ENCODE results near the gene DMRTC1. TPM values are rescaled to one million over a fixed set of nuclear protein-coding genes. Genes with fewer than 3 reads are reported as not detected.
"Not testable (repeated sequence)": the region's sequence is repeated elsewhere in the genome, so short reads cannot be mapped to it uniquely, and the experiment has no call there.

The DMRTC1 gene
- total and polyA plus RNA-seq, 2 of the 4 experiments (the other 2 are of a cell fraction), result not detected

- H2BK20ac ChIP-seq (ENCODE audit: low read depth, low read length); H3K4me1 ChIP-seq (ENCODE audit: control insufficient read depth, insufficient read depth, low read length); H4K8ac ChIP-seq (ENCODE audit: low read depth in 2 of 2, low read length in 2 of 2); ATAC-seq (ENCODE audit: low read depth); H2AFZ ChIP-seq (replicated peaks; ENCODE audit: low read length, poor library complexity); H3K56ac ChIP-seq (ENCODE audit: extremely low read depth, insufficient read depth, low read length); DNase-seq; H2BK5ac ChIP-seq (ENCODE audit: low read depth, low read length, poor library complexity, severe bottlenecking); dilution Hi-C loops (cut with HindIII; ENCODE audit: low sequenced_read_pairs, unreplicated experiment); H3K27me3 ChIP-seq (ENCODE audit: control insufficient read depth, insufficient read depth, low read length); H3K9me3 ChIP-seq (ENCODE audit: control insufficient read depth, insufficient read depth, low read length); POLR2A ChIA-PET (ENCODE audit: unreplicated experiment); H3K9me1 ChIP-seq (ENCODE audit: insufficient read depth, low read length); H2BK120ac ChIP-seq (ENCODE audit: low read depth, low read length); in situ Hi-C loops (cut with MboI; ENCODE audit: low sequenced_read_pairs); H3K14ac ChIP-seq (replicated peaks; ENCODE audit: low read depth, low read length); H4K5ac ChIP-seq (ENCODE audit: low read depth, low read length); H3K4me3 ChIP-seq (ENCODE audit: insufficient read depth, low read depth, low read length); CTCF ChIA-PET; H2AK5ac ChIP-seq (ENCODE audit: low read depth, low read length); H3K79me1 ChIP-seq (ENCODE audit: low read depth in 1 of 2, low read length in 2 of 2); intact Hi-C loops (cut with micrococcal nuclease); H3K18ac ChIP-seq (ENCODE audit: low read depth, low read length); H4K91ac ChIP-seq (ENCODE audit: insufficient read depth, low read depth, low read length); H3K9ac ChIP-seq (ENCODE audit: low read depth, low read length); H4K20me1 ChIP-seq (ENCODE audit: insufficient read depth, low read length); H3K27ac ChIP-seq (ENCODE audit: insufficient read depth, low read length); BruUV-seq (replicated peaks); H2AK9ac ChIP-seq (replicated peaks; ENCODE audit: low read depth, low read length, poor library complexity); H3K4me2 ChIP-seq (ENCODE audit: low read depth, low read length); H3K36me3 ChIP-seq (ENCODE audit: control insufficient read depth, insufficient read depth, low read length); H2BK15ac ChIP-seq (ENCODE audit: low read depth, low read length); H3K4ac ChIP-seq (ENCODE audit: low read depth, low read length); H3K23ac ChIP-seq (ENCODE audit: low read depth, low read length): not testable (repeated sequence)
- no CpG with 5 or more reads among the region's 2 CpGs for WGBS, 2 experiments (ENCODE audit: extremely low coverage in 2 of 2, insufficient read length in 1 of 2)
These were observed 60.7 kb downstream of the DMRTC1 start for GRCh38 chrX:72882898-72883297.

DNA sequence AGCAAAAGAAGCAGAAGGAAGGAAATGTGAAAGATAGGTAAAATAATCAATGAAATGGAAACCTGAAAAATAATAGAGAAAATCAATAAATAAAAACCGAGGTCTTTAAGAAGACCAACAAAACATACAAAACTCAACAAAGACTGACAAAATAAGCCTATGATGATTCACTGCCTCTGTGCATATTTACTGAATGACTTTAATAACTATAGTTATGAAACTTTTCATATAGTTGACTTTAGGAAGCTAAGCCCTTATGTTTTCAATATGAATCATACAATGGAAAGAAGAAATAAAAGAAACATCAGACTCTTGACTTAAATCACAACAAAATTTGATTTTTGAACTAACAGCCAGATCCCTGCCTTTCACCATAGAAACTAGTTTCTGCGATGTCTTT is 106.1 kb downstream of the DMRTC1 start:
- H3K9me3 ChIP-seq (ENCODE audit: control insufficient read depth, insufficient read depth, low read length); ATAC-seq (ENCODE audit: low read depth); H3K36me3 ChIP-seq (ENCODE audit: control insufficient read depth, insufficient read depth, low read length); H3K56ac ChIP-seq (ENCODE audit: extremely low read depth, insufficient read depth, low read length); H3K18ac ChIP-seq (ENCODE audit: low read depth, low read length); H3K4me2 ChIP-seq (ENCODE audit: low read depth, low read length); H4K5ac ChIP-seq (ENCODE audit: low read depth, low read length); H2AK9ac ChIP-seq (replicated peaks; ENCODE audit: low read depth, low read length, poor library complexity); H3K14ac ChIP-seq (replicated peaks; ENCODE audit: low read depth, low read length); H3K27ac ChIP-seq (ENCODE audit: insufficient read depth, low read length); H3K23ac ChIP-seq (ENCODE audit: low read depth, low read length); H3K9me1 ChIP-seq (ENCODE audit: insufficient read depth, low read length); H3K4ac ChIP-seq (ENCODE audit: low read depth, low read length); H4K8ac ChIP-seq (ENCODE audit: low read depth in 2 of 2, low read length in 2 of 2); H3K27me3 ChIP-seq (ENCODE audit: control insufficient read depth, insufficient read depth, low read length); H2BK5ac ChIP-seq (ENCODE audit: low read depth, low read length, poor library complexity, severe bottlenecking); H2AK5ac ChIP-seq (ENCODE audit: low read depth, low read length); POLR2A ChIA-PET (ENCODE audit: unreplicated experiment); CTCF ChIA-PET; H3K4me1 ChIP-seq (ENCODE audit: control insufficient read depth, insufficient read depth, low read length); H2BK120ac ChIP-seq (ENCODE audit: low read depth, low read length); intact Hi-C loops (cut with micrococcal nuclease); H2AFZ ChIP-seq (replicated peaks; ENCODE audit: low read length, poor library complexity); H4K91ac ChIP-seq (ENCODE audit: insufficient read depth, low read depth, low read length); H3K9ac ChIP-seq (ENCODE audit: low read depth, low read length); H2BK20ac ChIP-seq (ENCODE audit: low read depth, low read length); H2BK15ac ChIP-seq (ENCODE audit: low read depth, low read length); H3K79me1 ChIP-seq (ENCODE audit: low read depth in 1 of 2, low read length in 2 of 2); H3K4me3 ChIP-seq (ENCODE audit: insufficient read depth, low read depth, low read length); H4K20me1 ChIP-seq (ENCODE audit: insufficient read depth, low read length); BruUV-seq (replicated peaks); in situ Hi-C loops (cut with MboI; ENCODE audit: low sequenced_read_pairs); dilution Hi-C loops (cut with HindIII; ENCODE audit: low sequenced_read_pairs, unreplicated experiment); DNase-seq: not testable (repeated sequence)
- WGBS, 2 experiments (ENCODE audit: extremely low coverage in 2 of 2, insufficient read length in 1 of 2), result no CpG with 5 or more reads among the region's 2 CpGs

All from IMR-90 (cell line).